CD4-positive, alpha-beta T cell treated with Interleukin-17A for 4 hours (primary cell): ENCODE results near the gene NUPR2.
"Not testable (repeated sequence)": the region's sequence is repeated elsewhere in the genome, so short reads cannot be mapped to it uniquely, and the experiment has no call there.

Source experiments
- DNase-seq: peaks from one replicate; pipeline ENCODE4 v3.0.0-alpha.2; 2020; ENCODE audit warnings: mixed read lengths

The NUPR2 gene, protein sequence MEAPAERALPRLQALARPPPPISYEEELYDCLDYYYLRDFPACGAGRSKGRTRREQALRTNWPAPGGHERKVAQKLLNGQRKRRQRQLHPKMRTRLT

DNA sequence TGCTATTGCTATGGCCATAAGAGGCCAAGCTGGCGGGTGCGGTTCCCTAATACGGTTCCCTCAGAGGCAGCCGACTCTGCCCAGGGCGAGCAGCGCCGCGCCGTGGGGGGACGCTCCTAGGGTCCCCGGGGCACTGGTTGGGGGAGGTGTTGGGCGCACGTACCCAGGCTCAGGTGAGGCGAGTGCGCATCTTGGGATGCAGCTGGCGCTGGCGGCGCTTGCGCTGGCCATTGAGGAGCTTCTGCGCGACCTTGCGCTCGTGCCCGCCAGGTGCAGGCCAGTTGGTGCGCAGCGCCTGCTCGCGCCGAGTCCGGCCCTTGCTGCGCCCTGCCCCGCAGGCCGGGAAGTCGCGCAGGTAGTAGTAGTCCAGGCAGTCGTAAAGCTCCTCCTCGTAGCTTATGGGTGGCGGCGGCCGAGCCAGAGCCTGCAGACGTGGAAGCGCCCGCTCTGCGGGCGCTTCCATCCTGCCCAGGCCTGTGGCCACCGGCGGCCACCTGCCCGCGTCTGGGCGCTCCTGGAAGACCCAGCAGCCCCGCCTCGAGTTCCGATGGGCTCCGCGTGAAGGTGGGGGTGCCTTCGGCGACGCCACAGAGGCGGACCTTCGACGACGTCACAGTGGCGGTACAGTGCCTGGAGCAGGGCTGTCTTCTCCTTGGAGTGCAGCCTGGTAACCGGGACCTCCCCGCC, at the start of gene NUPR2:
NUPR2 (minus strand) TSS at position 566 of the 687 bp plus-strand sequence; CDS start at position 463, 103 bp downstream.
- no peak for DNase-seq

DNA sequence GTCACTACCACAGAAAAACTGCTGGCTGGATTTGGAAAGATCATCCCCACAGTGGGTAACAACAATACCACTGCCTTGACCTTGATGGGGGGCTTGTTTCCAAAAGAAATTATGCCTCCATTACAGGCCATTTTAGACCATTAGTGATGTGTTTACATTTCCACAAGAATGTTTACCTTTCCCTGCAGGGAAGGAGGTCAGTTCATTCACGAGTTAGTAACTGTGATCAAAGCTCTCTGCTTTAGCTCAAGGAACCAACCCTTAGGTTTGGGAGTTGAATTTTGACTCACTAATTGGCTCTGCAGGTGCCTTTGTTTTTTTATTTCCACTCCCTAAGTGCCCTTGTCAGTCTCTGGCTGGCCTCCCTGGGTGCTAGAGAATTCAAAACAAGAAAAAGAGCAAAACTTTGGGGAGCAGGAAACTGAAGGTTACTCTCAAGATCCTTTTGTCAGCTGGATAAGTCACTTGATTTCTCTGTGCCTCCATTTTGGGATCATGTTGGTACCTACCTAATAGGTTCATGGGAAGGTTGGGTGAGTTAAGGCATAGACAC, 41.1 kb upstream of the NUPR2 start:
- no peak for DNase-seq

DNA sequence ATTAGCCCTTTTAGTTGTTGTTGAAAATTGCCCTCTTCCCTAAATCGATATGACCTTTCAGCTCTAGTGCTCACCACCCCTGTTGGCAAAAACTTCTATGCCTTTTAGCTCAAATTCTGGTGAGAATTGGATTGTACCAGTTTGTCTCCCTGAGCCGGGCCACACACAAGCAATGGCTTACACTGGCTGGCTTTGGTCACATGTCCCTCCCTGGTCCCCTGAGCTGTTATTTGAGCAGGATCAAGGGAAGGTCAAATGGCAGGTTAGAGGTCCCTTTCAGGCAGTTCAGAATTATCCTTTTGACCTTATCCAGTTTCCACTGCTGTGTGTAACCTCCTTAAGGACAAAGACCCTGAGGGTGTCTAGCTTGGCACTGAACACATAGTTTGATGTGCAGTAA, 14.8 kb upstream of the NUPR2 start:
- not testable (repeated sequence) for DNase-seq

DNA sequence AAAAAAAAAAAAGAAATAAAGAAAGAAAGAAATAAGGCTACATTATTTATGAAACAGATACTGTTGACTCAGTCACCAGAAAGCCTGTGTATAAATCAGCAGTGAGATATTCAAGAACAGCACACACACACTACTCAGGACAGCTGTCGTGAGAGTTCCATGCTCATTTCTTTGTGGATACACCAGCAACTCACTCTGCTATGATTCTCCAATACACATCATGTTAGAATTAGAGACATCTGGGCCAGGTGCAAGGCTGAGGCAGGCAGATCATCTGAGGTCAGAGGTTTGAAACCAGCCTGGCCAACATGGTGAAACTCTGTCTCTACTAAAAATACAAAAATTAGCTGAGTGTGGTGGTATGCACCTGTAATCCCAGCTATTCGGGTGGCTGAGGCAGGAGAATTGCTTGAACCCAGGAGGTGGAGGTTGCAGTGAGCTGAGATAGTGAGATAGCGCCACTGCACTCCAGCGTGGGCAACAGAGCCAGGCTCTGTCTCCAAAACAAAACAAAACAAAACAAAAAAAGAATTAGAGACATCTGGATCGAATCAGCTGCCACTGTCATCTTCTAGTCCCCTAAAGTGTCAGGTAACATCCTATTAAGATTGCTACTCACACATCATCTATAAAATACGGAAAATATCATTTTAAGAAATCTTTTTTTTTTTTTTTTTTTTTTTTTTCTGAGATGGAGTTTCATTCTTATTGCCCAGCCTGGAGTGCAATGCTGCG, 11.2 kb upstream of the NUPR2 start:
- no peak for DNase-seq

DNA sequence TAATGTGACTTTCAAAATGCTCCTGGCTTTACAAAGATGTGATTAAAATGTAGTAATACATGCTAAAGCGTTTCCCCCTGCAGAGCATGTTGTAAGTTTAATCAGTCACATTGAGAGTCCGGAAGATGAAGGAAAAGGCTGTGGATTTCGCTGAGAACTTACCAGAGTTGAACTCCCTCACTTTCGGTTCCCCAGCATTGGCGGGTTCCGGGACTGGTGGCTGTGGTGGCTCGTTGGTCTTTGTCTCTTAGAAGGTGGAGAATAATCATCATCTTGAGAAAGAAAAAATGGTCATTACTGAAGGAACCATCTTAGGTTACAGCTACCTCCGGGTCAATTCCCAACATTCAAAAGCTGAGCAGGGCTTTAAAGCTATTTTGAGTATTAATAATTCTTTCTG, 9.6 kb upstream of the NUPR2 start:
- DNase-seq = no peak

DNA sequence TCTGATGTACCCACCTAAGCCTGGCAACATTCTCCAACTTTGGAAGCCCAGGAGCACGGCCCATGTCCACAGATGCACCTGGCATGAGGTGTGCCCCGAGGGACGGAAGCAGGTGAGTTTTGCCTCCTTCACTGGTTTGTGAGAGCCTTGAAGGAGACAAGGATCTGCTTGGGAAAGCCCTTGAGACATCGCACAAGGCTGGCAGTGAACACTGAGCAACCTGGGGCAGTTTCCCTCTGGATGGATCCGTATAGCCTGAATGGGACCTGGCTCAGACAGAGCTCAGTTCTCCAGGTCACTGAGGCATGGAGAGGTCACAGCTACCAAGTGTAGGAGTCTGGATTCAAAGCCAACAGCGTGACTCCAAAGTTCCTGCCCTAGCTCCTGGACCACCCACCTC, 8.8 kb upstream of the NUPR2 start:
- no peak for DNase-seq

DNA sequence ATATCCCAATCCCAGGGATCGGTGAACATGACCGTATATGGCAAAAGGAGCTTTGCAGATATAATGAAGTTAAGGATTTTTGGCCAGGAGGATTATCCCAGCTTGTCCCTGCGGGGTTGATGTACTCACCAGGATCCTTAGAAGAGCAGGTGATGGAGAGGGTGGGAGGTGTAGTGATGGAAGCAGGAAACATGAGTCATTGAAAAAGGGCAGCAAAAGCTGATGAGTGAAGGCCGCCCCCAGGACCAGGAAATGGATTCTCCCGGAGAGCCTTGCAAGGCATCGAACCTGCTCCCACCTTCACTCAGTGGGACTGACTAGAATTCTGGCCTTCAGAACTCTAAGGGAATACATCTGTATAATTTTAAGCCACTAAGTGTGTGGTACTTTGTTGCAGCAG, 5.2 kb upstream of the NUPR2 start:
- no peak for DNase-seq

DNA sequence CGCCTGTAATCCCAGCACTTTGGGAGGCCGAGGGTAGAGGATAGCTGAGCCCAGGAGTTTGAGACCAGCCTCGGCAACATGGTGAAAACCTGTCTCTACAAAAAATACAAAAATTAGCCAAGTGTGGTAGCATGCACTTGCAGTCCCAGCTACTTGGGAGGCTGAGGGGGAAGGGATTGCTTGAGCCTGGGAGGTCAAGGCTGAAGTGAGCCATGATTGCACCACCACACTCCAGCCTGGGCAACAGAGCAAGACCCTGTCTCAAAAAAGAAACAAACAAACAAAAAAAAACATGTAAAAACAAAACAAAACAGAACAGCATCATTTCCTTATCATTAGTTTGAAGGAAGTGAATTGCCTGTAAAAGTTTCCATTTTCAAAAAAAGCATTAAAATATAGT, 4.0 kb downstream of the NUPR2 start:
- DNase-seq = not testable (repeated sequence)

DNA sequence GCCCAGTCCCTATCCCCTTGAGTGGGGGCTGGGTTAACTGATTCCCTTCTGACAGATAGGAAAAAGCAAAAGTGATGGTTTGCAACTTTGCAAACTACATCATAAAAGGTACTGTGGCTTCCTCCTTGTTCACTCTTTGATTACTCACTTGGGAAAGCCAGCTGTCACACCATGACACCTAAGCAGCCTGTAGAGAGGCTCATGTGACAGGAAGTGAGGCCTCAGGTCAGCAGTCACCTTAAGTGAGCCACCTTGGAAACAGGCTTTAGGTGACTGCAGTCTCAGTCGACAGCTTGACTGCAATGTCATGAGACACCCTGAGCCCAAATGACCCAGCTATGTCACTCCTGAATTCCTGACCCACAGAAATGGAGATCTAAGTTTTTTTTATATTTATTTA, 5.6 kb downstream of the NUPR2 start:
- no peak for DNase-seq

DNA sequence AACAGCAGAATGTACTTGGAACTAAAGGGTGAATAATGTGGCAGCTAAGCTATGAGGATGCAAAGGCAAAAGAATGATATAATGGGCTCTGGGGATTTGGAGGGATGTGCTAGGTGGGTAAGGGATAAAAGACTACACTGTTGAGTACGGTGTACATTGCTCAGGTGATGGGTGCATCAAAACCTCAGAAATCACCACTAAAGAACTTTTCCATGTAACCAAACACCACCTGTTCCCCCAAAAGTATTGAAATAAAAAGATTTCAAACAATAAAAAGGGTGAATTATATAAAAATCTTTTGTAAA, 8.3 kb downstream of the NUPR2 start:
- DNase-seq = no peak

DNA sequence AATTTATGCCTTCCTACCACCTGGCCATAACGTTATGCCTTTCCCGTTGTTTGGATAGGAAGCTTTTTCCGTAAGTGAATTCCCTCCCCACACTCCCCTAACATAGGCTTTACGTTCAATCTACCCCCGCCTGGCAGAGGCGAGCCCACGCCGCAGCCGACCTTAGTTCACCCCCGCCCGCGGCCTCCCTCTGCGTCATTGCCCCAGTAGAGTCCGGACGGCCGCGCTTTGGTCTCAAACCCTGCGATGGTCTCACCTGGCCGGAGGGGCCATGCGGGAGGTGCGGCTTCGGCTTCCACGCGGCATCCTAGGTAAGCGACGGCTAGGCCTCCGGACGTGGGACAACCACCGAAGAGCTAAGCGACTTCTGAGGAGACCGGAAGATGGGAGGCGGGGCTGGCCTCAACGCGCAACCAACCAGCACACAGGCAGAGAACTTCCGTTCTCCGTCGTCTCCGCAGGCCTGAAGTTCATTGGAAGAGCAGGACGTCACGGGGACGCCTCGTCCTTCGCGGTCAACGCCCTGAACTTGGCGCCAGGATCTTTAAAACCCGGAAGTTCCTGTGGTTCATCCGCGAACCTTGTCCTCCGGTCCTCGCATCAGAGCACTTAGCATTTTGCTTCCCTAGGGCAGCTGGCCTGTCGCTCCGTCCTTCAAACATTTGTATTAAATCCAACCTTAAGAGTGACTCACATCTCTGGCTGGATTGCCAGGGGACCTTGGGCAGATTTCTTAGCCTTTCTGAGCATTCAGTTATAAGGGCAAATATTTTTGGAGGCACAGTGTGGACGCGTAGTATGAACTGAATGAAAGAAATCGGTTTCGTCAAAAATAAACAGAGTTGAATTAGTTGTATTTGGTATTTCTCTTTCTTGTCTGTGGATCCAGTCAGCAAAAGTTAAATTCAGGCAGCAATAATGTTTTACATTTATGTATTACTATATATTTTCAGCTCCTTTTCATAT, 9.8 kb downstream of the NUPR2 start, which contains the start of gene CHCHD2:
CHCHD2 (minus strand) TSS at position 369 of the 966 bp plus-strand sequence; CDS start at position 306, 63 bp downstream.
- peak; percentile 94 for DNase-seq

DNA sequence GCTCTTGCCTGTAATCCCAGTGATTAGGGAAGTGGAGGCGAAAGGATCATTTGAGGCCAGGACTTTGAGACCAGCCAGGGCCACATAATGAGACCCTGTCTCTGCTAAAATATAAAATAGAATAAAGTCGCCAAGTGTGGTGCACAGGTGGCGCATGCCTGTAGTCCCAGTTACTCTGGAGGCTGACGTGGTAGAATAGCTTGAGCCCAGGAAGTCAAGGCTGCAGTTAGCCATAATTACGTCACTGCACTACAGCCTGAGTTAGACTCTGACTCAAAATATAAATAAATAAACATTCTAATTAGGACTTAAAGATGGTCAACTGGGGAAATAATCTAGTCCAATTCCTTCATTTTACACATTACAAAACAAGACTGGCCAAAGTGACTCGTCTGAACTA, 10.7 kb downstream of the NUPR2 start:
- DNase-seq = no peak

DNA sequence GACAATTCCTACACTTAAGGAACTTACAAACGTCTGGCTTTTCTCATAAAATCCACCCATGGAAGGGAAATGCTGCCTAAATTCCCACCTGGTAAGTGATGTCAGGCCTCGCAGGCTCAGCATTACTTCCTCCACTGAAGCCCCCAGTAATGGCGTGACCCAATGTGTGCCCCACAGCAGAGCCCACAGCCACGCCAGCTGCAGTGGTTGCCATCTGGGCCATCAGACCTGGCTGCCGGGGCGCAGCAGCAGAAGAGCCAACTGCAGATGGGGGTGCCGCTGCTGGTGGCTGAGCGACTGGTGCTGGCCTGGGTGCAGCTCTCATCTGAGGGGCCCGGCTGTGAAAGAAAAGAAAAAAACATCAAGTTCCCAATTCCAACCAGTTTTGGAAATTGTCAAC, 12.1 kb downstream of the NUPR2 start:
- DNase-seq = not testable (repeated sequence)

DNA sequence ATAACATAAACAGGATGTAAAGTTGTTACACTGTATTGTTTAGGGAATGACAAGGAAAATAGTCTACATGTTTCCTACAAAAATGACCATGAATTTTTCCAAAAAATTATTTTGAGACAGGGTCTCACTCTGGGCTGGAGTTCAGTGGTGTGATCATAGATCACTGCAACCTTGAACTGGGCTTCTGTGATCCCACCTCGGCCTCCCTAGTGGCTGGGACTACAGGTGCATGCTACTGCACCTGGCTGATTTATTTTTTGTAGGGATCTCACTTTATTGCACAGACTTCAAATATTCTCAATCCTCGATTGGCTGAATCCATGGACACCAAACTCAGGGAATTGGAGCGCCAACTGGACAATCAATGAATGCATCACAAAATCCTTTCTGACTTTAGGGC, 16.6 kb downstream of the NUPR2 start:
- DNase-seq = no peak

DNA sequence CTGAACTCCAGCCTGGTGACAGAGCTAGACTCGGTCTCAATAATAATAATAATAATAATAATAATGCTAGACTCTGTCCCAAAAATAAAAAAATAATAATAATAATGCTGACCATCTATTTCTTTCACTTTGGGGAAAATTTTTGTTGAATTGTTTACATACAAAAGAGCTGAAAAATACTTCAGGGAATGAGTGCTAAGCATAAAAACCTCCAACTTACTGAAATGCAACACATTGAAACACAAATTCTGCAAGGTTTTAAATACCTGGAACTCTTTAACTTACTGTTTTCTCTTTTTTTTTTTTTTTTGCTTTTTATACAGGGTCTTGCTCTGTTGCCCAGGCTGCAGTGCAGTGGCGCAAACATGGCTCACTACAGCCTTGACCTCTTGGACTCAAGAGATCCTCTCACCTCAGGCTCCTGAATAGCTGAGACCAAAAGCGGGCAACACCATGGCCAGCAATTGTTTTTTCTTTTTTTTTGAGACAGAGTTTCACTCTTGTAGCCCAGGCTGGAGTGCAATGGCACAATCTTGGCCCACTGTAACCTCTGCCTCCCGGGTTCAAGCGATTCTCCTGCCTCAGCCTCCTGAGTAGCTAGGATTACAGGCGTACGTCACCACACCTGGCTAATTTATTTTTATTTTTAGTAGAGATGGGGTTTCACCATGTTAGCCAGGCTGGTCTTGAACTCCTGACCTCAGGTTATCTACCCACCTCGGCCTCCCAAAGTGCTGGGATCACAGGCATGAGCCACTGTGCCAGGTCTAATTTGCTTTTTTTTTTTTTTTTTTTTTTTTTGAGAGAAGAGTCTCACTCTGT, 17.8 kb downstream of the NUPR2 start:
- not testable (repeated sequence) for DNase-seq

DNA sequence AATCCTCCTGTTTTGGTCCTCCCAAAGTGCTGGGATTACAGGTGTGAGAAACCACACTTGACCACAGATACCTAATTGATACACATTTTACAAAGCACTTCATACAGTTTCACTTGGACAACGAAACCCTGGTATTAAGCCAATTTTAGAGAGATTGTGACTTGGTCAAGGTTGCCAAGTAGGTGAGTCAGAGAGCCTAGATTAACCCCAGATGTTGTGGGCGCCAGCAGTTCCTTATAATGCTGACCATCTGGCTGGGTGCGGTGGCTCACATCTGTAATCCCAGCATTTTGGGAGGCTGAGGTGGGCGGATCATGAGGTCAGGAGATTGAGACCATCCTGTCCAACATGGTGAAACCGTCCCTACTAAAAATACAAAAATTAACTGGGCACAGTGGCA, 18.5 kb downstream of the NUPR2 start:
- no peak for DNase-seq

DNA sequence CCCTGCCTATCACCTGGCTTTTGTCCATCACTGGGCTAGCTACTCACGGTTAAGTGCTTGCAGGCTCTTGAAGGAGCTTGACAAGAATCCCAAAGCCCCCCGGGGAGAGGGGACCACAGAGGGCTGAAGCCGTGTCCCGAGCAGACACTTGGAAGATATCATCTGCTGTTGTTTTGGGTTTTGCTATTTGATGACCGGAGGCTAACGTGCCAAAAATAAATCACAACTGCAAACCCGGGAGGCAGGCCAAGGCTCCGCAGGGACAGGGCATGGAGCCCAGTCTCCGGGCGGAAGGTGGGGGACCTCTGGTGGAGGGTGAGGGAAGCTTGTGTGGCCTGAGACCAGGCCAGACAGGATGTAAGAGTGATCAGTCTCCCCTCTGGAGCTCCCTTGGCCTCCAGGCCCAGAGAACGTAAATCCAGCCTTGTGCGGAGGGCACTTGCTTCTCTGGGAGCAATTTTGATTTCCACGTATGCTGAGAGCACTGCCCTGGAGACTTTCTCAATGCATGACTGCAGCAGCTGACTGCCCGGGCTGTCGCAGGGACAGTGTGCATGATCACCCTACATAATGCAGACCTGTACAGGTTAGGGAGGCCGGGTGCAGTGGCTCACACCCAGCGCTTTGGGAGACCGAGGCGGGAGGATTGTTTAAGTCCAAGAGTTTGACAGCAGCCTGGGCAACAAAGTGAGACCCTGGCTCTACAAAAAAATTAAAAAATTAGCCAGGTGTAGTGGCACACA, 23.3 kb downstream of the NUPR2 start, which contains the start of gene PHKG1:
PHKG1 (minus strand) TSS at position 164 of the 743 bp plus-strand sequence. CDS start 4,011 bp downstream, outside the sequence.
- no peak for DNase-seq

DNA sequence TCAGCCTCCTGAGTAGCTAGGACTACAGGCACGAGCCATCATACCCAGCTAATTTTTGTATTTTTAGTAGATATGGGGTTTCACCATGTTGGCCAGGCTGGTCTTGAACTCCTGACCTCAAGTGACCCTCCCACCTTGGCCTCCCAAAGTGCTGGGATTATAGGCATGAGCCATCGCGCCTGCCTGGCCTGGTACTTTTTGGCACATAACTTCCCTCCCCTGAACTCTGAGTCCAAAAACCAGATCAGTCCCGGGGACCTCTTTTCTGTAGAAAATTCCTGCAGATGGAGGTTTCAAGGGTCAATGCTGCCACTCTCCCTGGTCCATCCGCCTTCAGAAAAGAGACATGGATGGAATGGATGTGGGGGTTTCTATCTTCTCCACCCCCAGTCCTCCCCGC, 23.8 kb downstream of the NUPR2 start:
- not testable (repeated sequence) for DNase-seq

DNA sequence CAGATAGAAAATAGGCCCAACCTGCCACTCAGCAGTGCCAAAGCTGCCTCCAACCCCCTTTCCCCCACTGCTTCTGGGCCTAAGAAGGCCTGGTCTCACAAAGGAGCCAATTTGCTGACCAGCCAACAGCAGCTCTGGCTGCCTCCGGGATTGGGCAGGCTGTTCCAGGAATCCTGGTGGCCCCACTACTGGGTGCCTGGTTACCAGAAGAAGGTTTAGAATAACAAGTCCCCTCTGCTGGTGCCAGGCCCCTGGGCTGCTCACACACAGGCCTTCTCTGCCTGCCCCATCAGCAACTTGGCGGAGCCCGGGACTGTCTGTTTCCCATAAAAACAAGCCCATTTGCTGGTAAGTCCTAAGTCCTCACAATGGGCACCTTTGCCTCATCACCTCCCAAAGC, 24.6 kb downstream of the NUPR2 start:
- no peak for DNase-seq

DNA sequence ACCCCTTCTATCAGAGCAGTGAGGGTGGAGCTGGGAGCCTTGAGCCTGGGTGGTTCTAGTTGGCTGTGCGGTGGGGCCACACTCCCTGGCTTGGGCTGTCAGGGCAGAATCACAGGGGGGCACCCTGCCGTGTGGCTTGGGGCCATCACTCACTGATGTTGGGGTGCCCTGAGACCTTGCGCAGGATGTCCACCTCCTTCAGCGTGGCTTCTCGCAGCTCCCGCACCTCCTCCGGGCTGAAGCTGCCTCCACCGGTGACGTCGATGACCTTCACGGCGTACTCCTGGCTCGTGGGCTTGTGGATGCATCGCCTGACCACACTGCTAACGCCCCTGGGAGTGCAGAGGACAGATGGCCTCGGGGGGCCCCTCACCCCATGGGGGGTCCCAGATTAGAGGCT, 28.8 kb downstream of the NUPR2 start:
- DNase-seq = no peak

DNA sequence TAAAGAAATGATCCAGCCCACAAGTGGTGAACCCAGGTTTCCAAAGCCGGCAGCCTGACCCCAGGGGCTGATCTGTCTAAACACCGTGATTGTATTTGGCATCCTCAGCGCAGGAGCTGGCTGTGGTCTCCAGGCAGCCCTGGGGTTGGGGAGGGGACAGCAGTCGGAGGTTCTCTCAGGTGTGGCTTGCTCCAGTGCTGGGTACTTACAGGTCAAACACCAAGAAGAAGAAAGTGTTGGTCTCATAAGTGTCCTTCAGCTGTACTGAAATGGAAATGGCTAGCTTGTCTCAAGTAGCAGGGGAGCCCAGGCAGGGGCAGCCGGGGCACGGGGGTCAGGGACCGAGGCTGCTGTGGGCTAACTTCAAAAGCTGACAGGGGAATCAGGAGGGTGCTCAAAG, 29.5 kb downstream of the NUPR2 start:
- DNase-seq = no peak
